ENCODE data around the gene KIRREL3. TPM values are rescaled to one million over a fixed set of nuclear protein-coding genes. Genes with fewer than 3 reads are reported as not detected.

Gene KIRREL3
- total RNA-seq, 1 donor from 2014 or later, result not detected

- TF ChIP-seq CTCF (IDR thresholded peaks at IDR 0.05), result no peak
- Histone ChIP-seq H3K9me3 (no peaks in the 10 kb centered on the region), H3K4me3 (no peak overlapping the region), H3K36me3 (no peaks in the 10 kb centered on the region), H3K27me3 (no peaks in the 10 kb centered on the region), H3K27ac (no peak overlapping the region), H3K4me1 (peaks cover 25% of the 10 kb centered on the region)
- DNase-seq, result no peak
- ATAC-seq, result no peak
- intact Hi-C loops (cut with DNase I), result no loop called here
Measured at GRCh38 chr11:126469311-126469710, 531.3 kb downstream of the KIRREL3 start.

- Histone ChIP-seq H3K27me3 (no peaks in the 10 kb centered on the region), H3K4me3 (no peak overlapping the region), H3K36me3 (no peaks in the 10 kb centered on the region), H3K4me1 (peaks cover 25% of the 10 kb centered on the region), H3K27ac (peak overlapping the region; percentile 36), H3K9me3 (no peaks in the 10 kb centered on the region)
- DNase-seq, result no peak
- intact Hi-C loops (cut with DNase I), result no loop called here
- no peak for TF ChIP-seq CTCF (IDR thresholded peaks at IDR 0.05)
- ATAC-seq, result peak; percentile 70
Measured at GRCh38 chr11:126468102-126468521, 532.5 kb downstream of the KIRREL3 start.

- intact Hi-C loops (cut with DNase I), result no loop called here
- peak overlapping the region; percentile 36 for H3K27ac ChIP-seq
- no peaks in the 10 kb centered on the region for H3K27me3 ChIP-seq
- H3K4me1 ChIP-seq, result peaks cover 25% of the 10 kb centered on the region
- H3K9me3 ChIP-seq, result no peaks in the 10 kb centered on the region
- H3K36me3 ChIP-seq, result no peaks in the 10 kb centered on the region
- ATAC-seq, result no peak
- no peak for TF ChIP-seq CTCF (IDR thresholded peaks at IDR 0.05)
- DNase-seq, result no peak
- H3K4me3 ChIP-seq, result no peak overlapping the region
Measured at GRCh38 chr11:126467471-126467870, 533.1 kb downstream of the KIRREL3 start.

DNA sequence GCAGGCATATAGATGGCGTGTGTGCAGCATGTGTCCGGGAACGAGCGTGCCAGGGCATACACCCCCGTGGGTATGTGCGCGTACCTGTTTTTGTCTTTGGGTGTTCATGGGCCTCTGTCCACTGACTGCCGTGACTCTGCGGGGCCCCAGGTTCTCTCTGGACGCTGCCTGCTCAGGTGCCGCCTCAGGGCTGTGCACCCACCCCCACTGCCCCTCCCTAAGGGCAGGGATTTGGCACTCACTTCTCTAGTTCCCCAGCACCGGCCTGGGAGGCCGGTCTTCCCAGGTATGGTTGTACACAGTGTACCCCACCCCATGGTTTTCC lies 533.6 kb downstream of the KIRREL3 start:
- Histone ChIP-seq H3K36me3 (no peaks in the 10 kb centered on the region), H3K4me3 (no peak overlapping the region), H3K27ac (peak overlapping the region; percentile 36), H3K27me3 (no peaks in the 10 kb centered on the region), H3K4me1 (peaks cover 25% of the 10 kb centered on the region), H3K9me3 (no peaks in the 10 kb centered on the region)
- no peak for DNase-seq
- no peak for TF ChIP-seq CTCF (IDR thresholded peaks at IDR 0.05)
- intact Hi-C loops (cut with DNase I), result no loop called here
- no peak for ATAC-seq

GRCh38 chr11:126466236-126467045 lies 534.1 kb downstream of the KIRREL3 start:
- no peak for ATAC-seq
- Histone ChIP-seq H3K9me3 (no peaks in the 10 kb centered on the region), H3K4me3 (no peak overlapping the region), H3K27ac (peak overlapping the region; percentile 24), H3K27me3 (no peaks in the 10 kb centered on the region), H3K36me3 (no peaks in the 10 kb centered on the region), H3K4me1 (peaks cover 25% of the 10 kb centered on the region)
- TF ChIP-seq CTCF (IDR thresholded peaks at IDR 0.05), result no peak
- intact Hi-C loops (cut with DNase I), result no loop called here
- DNase-seq, result no peak
